Measurements from ENCODE around the gene TUFT1. TPM values are rescaled to one million over a fixed set of nuclear protein-coding genes. Genes with fewer than 3 reads are reported as not detected.

TUFT1 gene
- total RNA-seq, 1 experiment from 2014 or later, result 7.9 TPM

GRCh38 chr1:151621351-151621750 is 81.2 kb downstream of the TUFT1 start (continued):
- no peak for TF ChIP-seq AFF4 (CRISPR knock-in tag; IDR thresholded peaks at IDR 0.05; ENCODE audit: borderline replicate concordance)
- no peak for TF ChIP-seq RORB (CRISPR knock-in tag; IDR thresholded peaks at IDR 0.05)
- no peak for TF ChIP-seq FOXK1 (CRISPR knock-in tag; IDR thresholded peaks at IDR 0.05)
- TF ChIP-seq E2F1 (CRISPR knock-in tag; IDR thresholded peaks at IDR 0.05), result no peak

GRCh38 chr1:151624783-151625182 is 84.7 kb downstream of the TUFT1 start:
- DNase-seq (ENCODE audit: low spot score) (no peak), ATAC-seq (no peak)
- Mint-ChIP-seq H3K27me3 (ENCODE audit: low read depth) (no peaks in the 10 kb centered on the region), H3K4me3 (no peak overlapping the region), H3K4me1 (peaks cover 16% of the 10 kb centered on the region), H3K36me3 (peaks cover 6% of the 10 kb centered on the region), H3K9me3 (no peaks in the 10 kb centered on the region), H3K27ac (no peak overlapping the region)
- TF ChIP-seq RELA (CRISPR knock-in tag; IDR thresholded peaks at IDR 0.05; ENCODE audit: borderline replicate concordance), result no peak
- no peak for TF ChIP-seq NFATC4 (CRISPR knock-in tag; IDR thresholded peaks at IDR 0.05)
- no peak for TF ChIP-seq ESRRA (CRISPR knock-in tag; IDR thresholded peaks at IDR 0.05; ENCODE audit: borderline replicate concordance)
- TF ChIP-seq ZNF396 (CRISPR knock-in tag; IDR thresholded peaks at IDR 0.05; ENCODE audit: borderline replicate concordance), result no peak
- TF ChIP-seq FOXJ3 (CRISPR knock-in tag; IDR thresholded peaks at IDR 0.05; ENCODE audit: borderline replicate concordance), result no peak
- no peak for TF ChIP-seq ZNF263 (CRISPR knock-in tag; IDR thresholded peaks at IDR 0.05; ENCODE audit: low read depth)
- no peak for TF ChIP-seq IRF1 (CRISPR knock-in tag; IDR thresholded peaks at IDR 0.05)
- no peak for TF ChIP-seq GTF2I (CRISPR knock-in tag; conservative IDR thresholded peaks at IDR 0.05)
- TF ChIP-seq PREB (CRISPR knock-in tag; IDR thresholded peaks at IDR 0.05; ENCODE audit: borderline replicate concordance), result no peak
- no peak for TF ChIP-seq GRHL2 (CRISPR knock-in tag; IDR thresholded peaks at IDR 0.05; ENCODE audit: insufficient replicate concordance, severe bottlenecking)
- TF ChIP-seq CREM (CRISPR knock-in tag; IDR thresholded peaks at IDR 0.05), result no peak
- no peak for TF ChIP-seq FOXP1 (CRISPR knock-in tag; IDR thresholded peaks at IDR 0.05; ENCODE audit: borderline replicate concordance)
- TF ChIP-seq FOXK1 (CRISPR knock-in tag; IDR thresholded peaks at IDR 0.05), result no peak
- TF ChIP-seq ZNF416 (CRISPR knock-in tag; IDR thresholded peaks at IDR 0.05), result no peak
- TF ChIP-seq HMGA2 (CRISPR knock-in tag; IDR thresholded peaks at IDR 0.05), result no peak
- no peak for TF ChIP-seq NR1H2 (CRISPR knock-in tag; IDR thresholded peaks at IDR 0.05)
- no peak for TF ChIP-seq ATF6 (CRISPR knock-in tag; IDR thresholded peaks at IDR 0.05)
- POLR2A ChIA-PET, result no interaction called here
- CTCF ChIA-PET, result no interaction called here

Data from WTC11 (cell line).